GM04504 (cell line): ENCODE results near the gene DNAAF5.
"Not testable (repeated sequence)": the region's sequence is repeated elsewhere in the genome, so short reads cannot be mapped to it uniquely, and the experiment has no call there.

Experiments used
- DNase-seq: peaks from one replicate; pipeline ENCODE4 v3.0.0-alpha.2; 2012; ENCODE audit warnings: low read depth

The DNAAF5 gene

DNA sequence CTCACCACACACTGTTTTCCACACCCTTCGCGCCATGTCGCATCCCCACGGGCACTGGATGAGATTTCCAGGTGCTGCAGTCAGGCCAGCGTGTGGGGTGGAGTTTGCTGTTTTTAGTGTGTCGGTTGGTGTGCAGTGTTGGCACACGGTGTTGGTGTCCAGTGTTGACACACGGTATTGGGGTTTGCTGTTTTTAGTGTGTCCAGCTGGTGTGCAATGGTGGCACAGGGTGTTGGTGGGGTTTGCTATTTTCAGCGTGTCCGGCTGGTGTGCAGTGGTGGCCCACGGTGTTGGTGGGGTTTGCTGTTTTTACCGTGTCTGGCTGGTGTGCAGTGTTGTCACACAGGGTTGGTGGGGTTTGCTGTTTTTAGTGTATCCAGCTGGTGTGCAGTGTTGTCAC lies 20.7 kb downstream of the DNAAF5 start:
- no peak for DNase-seq

DNA sequence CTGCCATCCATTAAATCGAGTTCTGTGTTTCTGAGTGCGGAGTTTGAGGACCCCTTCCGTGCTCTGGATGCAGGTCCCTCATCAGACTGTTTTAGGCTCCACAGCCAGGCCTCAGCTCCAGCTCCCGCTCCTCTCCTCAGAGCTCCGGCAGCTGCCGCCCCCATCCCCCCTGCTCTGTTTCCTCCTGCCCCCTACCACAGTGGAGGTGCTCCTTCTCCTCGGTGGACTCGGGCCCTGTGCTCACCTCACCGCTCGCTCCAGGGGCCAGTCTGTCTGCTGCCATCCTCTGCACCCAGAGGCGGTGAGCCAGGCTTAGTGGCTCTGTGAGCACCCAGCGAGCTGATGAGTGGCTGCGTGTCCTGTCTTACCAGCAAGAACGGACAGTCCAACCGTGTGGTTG lies 21.9 kb downstream of the DNAAF5 start:
- no peak for DNase-seq

DNA sequence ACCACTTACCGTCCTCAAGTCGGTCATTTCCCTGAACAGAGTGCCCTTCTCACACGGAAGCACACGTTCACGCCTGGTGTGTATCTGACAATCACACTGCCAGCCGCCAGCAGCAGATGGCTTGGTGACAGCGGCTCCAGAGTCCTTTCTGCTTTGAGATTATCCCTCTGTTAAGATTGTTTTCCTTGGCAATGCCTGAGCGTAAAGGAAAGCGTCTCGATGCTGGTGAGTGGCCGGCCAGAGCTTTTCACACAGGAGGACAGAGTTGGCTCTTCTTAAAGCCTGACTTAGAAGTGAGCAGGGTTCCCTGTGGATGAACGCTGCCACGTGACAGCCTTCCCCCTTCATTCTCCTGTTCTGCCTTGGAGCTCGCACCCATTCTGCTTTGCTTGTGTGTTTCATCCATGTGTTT lies 22.6 kb downstream of the DNAAF5 start:
- DNase-seq = no peak

DNA sequence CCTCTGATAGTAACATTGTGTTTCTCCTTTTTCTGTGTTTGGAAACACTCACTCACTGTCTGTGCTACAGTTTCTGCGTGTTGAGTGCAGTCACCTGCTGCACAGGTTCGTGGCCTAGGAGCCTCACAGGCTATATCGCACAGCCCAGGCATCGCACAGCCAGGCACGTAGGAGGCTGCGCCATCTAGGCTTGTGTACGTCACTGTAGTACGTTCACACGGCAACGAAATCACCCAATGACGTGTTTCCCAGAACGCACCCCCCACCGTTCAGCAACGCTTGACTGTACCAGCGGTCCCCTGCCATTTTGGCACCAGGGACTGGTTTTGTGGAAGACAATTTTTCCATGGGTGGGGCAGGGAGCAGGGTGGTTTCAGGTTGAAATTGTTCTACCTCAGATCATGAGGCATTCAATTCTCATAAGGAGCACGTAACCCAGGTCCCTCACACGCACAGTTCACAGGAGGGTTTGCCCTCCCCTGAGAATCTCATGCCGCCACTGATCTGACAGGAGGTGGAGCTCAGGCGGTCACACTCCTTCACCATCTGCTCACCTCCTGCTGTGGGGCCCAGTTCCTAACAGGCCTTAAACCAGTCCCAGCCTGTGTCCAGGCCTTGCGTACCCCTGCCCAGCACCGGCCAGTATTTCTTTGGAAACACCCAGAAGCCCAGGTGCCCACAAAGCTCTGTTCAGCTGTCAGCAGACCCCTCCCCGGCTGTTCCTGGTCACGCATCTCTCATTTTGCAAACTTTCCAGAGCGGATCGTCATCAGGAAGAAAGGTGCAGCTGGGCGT lies 23.8 kb downstream of the DNAAF5 start:
- no peak for DNase-seq

DNA sequence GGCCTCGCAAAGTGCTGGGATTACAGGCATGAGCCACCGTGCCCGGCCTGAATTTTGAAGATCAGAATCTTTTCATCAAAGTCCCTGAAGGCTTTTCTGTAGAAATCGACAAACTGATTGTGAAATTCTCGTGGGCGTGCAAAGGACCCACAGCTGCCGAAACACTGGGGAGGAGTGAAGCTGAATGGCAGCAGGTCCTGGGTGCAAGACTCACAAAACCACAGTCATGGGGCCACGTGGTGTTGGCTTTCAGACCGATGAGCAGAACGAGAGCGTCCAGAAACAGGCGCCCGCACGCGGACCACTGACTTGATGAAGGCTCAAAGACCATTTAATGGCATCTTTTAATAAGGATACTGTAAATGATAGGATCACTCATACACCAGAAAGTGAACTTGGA lies 25.3 kb downstream of the DNAAF5 start:
- DNase-seq = no peak

DNA sequence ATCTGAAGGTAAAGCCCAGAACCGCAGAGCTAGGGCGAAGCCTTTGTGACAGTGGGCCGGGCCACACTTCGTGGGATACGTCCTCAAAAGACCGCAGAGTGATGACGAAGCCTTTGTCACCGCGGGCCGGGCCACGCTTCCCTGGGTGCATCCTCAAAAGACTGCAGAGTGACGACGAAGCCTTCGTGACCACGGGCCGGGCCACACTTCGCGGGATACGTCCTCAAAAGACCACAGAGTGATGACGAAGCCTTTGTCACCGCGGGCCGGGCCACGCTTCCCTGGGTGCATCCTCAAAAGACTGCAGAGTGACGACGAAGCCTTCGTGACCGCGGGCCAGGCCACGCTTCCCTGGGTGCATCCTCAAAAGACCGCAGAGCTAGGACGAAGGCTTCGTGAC lies 25.8 kb downstream of the DNAAF5 start:
- DNase-seq = not testable (repeated sequence)

DNA sequence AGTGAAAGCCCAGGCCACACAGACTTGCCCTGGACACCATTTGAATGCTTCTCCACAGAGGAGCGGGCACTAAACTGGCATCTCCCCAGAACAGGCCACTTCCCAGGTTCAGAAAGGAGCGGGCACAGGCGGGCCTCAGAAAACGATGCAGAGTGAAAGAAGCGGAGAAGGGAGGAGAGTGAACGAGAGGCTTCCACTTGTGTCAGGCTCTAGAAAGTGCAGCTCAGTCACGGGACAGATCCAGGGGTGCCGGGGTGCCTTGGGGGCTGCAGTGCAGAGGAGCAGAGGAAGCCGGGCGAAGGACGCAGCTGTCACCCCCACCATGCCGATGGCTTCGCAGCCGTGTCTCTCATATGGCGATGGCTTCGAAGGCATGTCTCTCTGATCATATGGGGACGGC lies 26.7 kb downstream of the DNAAF5 start:
- no peak for DNase-seq

DNA sequence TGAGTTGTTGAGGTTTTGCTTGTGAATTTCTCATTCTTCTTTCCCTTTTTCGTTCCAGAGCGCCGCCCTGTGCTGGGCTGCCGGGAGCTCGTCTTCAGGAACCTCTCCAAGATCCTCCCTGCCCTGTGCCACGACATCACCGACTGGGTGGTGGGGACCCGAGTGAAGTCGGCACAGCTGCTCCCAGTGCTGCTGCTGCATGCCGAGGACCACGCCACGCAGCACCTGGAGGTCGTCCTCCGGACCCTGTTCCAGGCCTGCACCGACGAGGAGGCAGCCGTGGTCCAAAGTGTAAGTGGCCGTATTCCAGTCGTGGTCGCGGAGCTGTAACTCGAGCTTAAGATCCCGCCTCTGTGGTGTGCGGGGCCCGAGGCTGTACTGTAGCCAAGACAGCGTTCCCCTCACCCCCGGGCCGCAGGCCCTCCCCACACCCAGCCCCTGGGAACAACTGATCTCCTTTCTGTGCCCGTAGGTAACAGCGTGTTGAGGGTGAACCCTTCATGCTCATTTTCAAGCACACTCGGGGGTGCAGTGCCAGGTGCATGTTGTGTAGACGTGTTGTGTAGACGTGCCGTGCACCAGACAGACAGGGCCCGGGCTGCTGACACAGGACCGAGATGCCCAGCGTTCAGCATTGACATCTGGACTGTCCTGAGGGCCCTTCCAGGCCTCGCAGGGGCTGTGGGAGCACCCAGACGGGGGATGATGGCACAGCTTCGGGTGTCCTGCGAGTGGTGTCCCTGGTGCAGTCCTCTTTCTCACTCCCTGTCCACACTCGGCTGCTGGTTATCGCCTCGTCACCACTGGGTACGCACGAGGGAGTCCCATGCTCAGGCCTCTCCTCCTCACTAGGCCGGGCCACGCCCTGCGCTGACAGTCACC lies 28.3 kb downstream of the DNAAF5 start:
- DNase-seq = no peak

DNA sequence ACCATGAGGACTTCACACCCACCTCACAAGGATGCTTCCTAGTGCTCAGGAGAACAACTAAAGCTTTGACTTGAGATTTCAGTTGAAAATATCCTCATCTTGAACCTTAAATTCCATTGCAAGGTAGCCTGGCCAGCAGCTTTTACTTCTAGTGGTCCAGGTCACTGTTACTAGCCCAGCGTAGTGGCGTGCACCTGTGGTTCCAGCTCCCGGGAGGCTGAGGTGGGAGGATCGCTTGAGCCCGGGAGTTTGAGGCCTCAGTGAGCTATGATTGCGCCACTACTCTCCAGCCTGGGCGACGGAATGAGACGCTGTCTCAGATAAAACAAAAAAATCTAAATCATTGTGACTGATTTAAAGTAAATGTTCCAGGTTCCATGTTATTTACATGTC lies 28.9 kb downstream of the DNAAF5 start:
- DNase-seq = no peak

DNA sequence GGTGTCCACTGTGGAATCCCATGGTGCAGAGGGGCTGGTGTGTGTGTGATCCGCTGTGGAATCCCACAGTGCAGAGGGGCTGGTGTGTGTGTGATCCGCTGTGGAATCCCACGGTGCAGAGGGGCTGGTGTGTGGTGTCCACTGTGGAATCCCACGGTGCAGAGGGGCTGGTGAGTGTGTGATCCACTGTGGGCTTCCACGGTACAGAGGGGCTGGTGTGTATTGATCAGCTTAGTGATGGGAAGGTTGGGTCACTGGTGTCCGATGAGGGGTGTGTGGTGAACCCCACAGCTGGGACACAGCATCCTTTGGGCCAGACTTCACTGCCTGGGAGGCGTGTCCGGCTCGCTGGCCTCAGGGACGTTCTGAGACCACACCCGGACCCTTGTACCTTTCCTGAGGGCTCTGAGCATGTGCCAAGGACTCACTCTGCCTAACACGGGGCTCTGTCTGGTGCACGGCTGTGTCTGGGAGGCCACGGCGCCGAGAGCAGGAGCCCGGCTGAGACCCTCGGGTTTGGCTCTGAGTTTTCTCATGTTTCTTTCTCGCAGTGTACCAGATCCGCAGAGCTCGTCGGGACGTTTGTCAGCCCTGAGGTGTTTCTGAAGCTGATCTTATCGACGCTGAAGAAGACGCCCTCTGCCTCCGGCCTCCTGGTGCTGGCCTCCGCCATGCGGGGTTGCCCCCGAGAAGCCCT lies 29.9 kb downstream of the DNAAF5 start:
- no peak for DNase-seq

DNA sequence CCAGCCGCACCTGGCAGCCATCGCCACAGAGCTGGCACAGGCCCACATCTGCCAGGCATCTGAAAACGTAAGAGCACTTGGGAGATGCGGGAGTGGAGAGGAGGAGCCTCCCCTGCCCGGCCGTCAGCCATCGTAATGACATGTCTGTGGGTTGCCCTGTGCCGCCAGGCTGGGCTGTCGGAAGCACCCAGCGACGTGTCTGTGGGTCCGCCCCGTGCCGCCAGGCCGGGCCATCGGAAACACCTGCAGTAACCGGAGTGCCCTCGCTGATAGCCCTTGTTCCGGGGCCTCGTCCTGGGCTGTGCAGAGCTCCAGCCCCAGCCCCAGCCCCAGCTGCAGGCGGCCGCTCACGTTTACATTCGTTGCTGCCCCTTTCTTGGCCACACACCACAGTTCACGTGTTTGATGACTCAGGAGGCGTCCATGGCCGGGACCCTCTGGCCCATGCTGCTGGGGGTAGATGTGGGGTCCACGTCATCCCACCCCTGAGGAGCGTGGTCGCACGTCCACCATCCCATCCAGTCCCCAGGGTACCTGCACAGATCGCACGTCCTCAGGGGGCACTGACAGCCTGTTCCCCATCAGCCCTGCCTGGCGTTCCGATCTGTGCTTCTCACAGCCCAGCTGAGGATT lies 30.5 kb downstream of the DNAAF5 start:
- no peak for DNase-seq

DNA sequence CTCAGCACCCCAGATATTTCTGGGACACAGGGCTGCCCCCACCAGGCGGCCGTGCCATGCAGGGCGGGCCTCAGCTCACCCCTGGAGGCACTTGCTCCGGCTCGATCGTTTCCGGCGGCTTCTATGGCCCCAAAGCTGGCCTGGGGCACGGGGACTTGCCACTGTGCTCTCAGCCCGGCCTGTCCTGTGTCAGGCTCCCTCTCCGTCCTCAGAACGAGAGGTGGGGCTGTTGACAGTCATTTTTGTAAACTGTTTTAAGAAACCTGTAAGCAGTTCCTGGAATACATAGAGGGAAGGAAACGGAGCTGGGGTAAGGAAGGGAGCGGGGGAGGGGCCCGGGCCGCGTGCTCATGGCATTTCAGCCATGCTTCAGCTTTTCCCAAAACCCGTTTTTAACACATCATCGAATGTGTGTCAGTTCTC lies 31.3 kb downstream of the DNAAF5 start:
- no peak for DNase-seq

DNA sequence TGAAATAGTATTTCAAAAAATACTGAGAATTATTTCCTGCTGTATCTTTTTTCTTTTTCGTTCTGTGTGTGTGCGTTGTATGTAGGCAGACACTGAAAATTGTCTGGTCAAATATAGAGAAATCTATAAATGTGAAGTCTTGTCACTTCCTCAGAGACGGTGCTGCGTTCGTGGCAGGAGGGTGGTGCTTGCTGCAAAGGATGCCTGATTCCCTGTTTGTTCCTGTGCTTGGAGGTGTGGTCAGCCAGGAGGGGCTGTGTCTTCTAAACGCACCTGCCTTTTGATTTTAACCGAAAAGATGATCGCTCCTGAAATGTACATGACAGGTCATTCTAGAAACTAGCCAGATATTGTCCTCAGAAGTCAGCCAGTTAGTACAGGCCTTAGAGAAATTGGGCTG lies 33.1 kb downstream of the DNAAF5 start:
- DNase-seq = no peak

DNA sequence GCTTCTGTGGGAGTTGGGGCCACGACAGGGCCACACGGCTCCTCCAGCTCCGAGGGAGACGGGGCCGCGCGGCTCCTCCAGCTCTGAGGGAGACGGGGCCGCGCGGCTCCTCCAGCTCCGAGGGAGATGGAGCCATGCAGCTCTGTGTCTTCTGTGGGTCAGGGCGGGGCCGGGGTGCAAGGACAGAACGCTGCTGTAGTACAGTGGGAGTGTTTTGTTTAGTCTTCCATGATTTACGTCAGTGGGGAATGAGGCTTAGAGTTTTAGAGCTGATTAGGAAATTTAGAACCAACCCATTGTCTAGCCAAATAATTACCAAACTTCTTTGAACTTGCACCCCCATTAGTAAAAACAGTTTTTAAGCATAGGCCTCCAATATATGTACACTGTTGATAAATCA lies 33.5 kb downstream of the DNAAF5 start:
- DNase-seq = no peak

DNA sequence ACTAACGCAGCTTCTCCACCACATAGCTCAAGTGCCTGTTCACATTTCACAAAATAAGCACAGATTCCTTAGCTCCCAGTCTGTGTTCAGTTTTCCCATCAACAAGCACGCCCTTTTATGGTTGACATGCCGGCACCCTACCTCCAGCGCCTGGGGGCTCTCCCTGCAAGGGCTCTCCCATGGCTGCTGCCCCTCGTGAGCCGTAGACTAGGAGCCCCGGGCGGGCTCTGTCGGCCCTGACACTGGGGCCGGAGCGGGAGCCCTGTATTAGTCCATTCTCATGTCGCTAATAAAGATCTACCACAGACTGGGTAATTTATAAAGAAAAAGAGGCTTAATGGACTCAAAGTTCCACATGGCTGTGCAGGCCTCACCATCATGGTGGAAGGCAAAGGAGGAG lies 34.6 kb downstream of the DNAAF5 start:
- no peak for DNase-seq

DNA sequence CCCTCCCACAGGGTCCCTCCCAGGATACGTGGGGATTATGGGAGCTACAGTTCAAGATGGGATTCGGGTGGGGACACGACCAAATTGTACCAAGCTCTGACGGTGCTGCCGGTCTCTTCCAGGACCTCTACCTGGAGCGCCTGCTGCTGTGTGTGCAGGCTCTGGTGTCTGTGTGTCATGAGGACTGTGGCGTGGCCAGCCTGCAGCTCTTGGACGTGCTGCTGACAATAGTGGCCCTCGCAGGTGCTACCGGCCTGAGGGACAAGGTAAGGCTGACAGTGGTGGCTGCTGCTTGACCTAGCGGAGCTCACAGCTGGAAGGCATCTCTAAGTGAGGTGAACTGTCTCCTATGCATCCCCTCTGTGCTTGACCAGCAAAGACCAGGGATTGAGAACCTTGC lies 35.1 kb downstream of the DNAAF5 start:
- DNase-seq = no peak

DNA sequence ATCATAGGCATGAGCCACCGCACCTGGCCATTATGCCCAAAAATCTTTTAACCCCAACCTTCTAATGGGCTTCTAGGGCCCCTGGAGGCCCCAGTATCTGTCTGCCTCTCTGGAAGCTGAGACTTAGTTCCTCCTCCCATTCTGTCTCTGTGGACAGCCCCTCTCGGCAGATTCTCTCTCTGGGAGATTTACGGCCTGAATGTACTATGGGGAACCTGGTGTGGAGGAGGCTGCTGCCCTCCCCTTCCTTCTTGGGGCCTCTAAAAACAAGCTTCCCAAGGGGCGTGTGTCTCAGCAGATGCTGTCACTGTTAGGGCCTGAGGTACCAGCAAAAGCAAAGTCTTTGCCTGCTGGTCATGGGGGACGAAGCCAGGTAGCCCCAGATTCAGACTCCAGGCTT lies 36.4 kb downstream of the DNAAF5 start:
- no peak for DNase-seq

DNA sequence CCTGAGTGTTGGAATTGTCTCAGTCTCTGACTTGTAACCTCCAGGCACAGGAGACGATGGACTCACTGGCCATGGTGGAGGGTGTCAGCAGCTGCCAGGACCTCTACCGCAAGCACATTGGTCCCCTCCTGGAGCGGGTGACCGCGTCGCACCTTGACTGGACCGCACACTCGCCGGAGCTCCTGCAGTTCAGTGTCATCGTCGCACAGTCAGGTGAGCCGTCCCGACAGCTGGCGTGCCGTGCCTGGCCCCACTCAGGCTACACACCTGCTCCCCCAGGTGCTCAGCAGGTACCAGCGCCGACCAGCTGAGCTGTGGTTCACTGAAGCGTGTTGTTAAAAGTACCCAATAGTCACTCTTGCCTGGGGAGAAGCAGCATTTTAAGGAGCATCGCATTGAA lies 37.3 kb downstream of the DNAAF5 start:
- DNase-seq = no peak

DNA sequence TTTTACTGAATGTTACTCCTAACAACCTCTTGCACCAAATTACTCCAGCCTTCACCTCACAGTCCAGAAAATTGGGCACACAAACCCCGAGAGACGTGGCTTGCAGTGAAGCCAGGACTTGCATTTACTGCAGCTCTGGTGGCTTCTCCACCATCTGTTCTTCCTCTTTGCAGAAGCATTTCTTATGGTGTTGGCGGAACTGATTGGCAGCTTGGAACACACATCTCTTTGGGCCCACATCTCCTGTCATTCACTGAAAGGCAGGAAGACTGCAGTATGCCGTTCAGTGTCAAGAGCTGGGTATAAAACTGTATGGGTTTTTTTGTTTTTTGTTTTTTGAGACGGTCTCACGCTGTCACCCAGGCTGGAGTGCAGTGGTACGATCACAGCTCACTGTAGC lies 38.9 kb downstream of the DNAAF5 start:
- DNase-seq = no peak

DNA sequence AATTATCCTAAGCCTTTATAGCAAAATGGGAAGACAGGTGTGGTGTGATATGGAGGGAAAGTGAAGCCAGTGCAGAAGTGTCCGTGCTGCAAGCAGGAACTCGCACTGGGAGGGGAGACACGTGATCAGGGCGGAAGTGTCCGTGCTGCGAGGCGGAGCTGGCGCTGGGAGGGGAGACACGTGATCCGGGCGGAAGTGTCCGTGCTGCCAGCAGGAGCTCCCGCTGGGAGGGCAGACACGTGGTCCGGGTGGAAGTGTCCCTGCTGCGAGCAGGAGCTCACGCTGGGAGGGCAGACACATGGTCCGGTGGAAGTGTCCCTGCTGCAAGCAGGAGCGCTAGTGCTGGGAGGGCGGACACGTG lies 41.1 kb downstream of the DNAAF5 start:
- DNase-seq = no peak

DNA sequence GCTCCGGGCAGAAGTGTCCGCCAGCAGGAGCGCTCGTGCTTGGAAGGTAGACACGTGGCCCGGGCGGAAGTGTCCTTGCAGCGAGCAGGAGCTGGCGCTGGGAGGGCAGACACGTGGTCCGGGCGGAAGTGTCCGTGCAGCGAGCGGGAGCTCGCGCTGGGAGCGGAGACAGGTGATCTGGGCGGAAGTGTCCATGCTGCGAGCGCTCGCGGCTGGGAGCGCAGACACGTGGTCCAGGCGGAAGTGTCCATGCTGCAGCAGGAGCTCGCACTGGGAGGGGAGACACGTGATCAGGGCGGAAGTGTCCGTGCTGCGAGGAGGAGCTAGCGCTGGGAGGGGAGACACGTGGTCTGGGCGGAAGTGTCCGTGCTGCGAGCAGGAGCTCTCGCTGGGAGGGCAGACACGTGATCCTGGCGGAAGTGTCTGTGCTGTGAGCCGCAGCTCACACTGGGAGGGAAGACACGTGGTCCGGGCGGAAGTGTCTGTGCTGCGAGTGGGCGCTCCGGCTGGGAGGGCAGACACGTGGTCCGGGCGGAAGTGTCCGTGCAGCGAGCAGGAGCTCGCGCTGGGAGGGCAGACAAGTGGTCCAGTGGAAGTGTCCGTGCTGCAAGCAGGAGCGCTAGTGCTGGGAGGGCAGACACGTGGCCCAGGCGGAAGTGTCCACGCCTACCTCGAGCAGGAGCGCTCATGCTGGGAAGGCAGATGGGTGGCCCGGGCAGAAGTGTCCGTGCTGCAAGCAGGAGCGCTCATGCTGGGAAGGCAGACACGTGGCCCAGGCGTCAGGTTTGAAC lies 41.6 kb downstream of the DNAAF5 start:
- DNase-seq = no peak
